Activated CD4-positive, alpha-beta memory T cell treated with anti-CD3 and anti-CD28 coated beads for 36 hours (primary cell): ENCODE measurements around the gene MFSD12. TPM values are rescaled to one million over a fixed set of nuclear protein-coding genes. Genes with fewer than 3 reads are reported as not detected.
"Not testable (repeated sequence)": the region's sequence is repeated elsewhere in the genome, so short reads cannot be mapped to it uniquely, and the experiment has no call there.

Source experiments
- CTCF ChIA-PET: fragments of 350-600 bp; sonication (Branson Sonifier 250); formaldehyde crosslinking; loops from one replicate; lab custom pipeline; 2021; ENCODE audit warnings: antibody characterized with exemption, inconsistent platforms; lab: Charles Lee
- POLR2A ChIA-PET: fragments of 350-600 bp; sonication (Branson Sonifier 250); formaldehyde crosslinking; loops from one replicate; lab custom pipeline; 2021; ENCODE audit warnings: antibody characterized with exemption; lab: Charles Lee
- DNase-seq: peaks from one replicate; pipeline ENCODE4 v3.0.0-alpha.2; 2020
- H3K27ac Mint-ChIP-seq: one replicate; pipeline ENCODE4 v1.8.0; 2021; ENCODE audit warnings: mixed read lengths
- H3K27me3 Mint-ChIP-seq: one replicate; pipeline ENCODE4 v1.8.0; 2021; ENCODE audit warnings: mixed read lengths
- H3K36me3 Mint-ChIP-seq: one replicate; pipeline ENCODE4 v1.8.0; 2021; ENCODE audit warnings: mixed read lengths
- H3K4me1 Mint-ChIP-seq: one replicate; pipeline ENCODE4 v1.8.0; 2021; ENCODE audit warnings: low read depth, mixed read lengths
- H3K4me3 Mint-ChIP-seq: one replicate; pipeline ENCODE4 v1.8.0; 2021; ENCODE audit warnings: mild to moderate bottlenecking, mixed read lengths
- H3K9me3 Mint-ChIP-seq: one replicate; pipeline ENCODE4 v1.8.0; 2021; ENCODE audit warnings: mixed read lengths
- intact Hi-C: fragments of 100-400 bp; cut with micrococcal nuclease; formaldehyde crosslinking; loops from one replicate; pipeline ENCODE4 v1.15.1; 2023
- total RNA-seq, 2 experiments: library from RNA; stranded (reverse); gene quantifications; one replicate each; pipeline ENCODE4 v1.2.3, GENCODE V29; 2021

The MFSD12 gene
- total RNA-seq, 2 experiments from 2014 or later, result 50.6 to 54.2 TPM

DNA sequence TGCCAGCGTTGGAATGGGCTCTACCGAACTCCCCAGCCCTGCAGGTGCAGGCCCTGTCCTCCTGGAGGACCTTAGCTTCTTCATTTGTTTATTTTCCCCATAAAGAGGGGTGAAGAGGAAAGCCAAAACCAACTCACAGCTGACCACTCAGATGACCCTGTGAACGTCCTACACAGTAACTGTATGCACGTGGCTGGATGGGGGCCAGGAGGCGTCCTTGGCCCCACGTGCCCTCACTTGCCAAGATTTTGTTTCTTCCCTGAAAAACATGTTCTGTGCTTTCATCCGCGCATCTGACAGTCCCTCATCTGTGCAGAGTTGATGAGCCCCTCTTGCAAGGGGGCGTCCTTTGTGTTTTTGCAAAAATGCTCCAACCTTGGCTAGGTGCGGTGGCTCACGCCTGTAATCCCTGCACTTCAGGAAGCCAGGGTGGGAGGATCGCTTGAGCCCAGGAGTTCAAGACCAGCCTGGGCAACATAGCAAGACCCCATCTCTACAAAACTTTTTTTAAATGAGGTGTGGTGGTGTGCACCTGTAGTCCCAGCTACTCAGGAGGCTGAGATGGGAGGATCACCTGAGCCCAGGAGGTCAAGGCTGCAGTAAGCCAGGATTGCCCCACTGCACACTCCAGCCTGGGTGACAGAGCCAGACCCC is 23.7 kb downstream of the MFSD12 start:
- Mint-ChIP-seq H3K4me3 (no peak overlapping the region), H3K36me3 (peaks cover 26% of the 10 kb centered on the region), H3K27ac (no peak overlapping the region), H3K4me1 (no peaks in the 10 kb centered on the region), H3K27me3 (no peaks in the 10 kb centered on the region), H3K9me3 (no peaks in the 10 kb centered on the region)
- ChIA-PET CTCF (no interaction called here), POLR2A (interaction anchor here (0.8 kb wide), 1 partner anchor 18 kb away, joined by 3 read pairs; no protein-coding TSS in a partner anchor)
- no peak for DNase-seq
- intact Hi-C loops, result no loop called here

DNA sequence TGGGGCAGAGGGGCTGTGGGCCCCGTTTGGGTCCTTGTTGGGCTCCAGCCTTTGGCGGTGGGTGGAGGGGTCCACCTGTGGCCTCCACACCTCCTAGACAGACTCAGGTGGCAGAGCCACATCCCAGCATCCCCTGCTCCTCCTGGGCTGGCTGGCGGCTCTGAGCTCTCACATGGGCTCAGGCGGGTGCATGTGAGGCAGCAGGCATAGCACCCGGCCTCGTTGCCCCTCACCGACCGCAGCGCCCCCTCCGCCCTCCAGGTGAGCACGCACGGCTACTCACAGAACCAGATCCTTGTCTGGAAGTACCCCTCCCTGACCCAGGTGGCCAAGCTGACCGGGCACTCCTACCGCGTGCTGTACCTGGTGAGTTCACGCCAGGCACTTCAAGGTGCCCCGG is 24.4 kb downstream of the MFSD12 start:
- peaks cover 23% of the 10 kb centered on the region for H3K36me3 Mint-ChIP-seq
- H3K4me1 Mint-ChIP-seq, result no peaks in the 10 kb centered on the region
- H3K4me3 Mint-ChIP-seq, result no peak overlapping the region
- H3K27ac Mint-ChIP-seq, result no peak overlapping the region
- H3K27me3 Mint-ChIP-seq, result no peaks in the 10 kb centered on the region
- intact Hi-C loops, result no loop called here
- DNase-seq, result no peak
- no peaks in the 10 kb centered on the region for H3K9me3 Mint-ChIP-seq
- ChIA-PET CTCF (no interaction called here), POLR2A (interaction anchor here (0.8 kb wide), 1 partner anchor 17 kb away, joined by 3 read pairs; no protein-coding TSS in a partner anchor)

DNA sequence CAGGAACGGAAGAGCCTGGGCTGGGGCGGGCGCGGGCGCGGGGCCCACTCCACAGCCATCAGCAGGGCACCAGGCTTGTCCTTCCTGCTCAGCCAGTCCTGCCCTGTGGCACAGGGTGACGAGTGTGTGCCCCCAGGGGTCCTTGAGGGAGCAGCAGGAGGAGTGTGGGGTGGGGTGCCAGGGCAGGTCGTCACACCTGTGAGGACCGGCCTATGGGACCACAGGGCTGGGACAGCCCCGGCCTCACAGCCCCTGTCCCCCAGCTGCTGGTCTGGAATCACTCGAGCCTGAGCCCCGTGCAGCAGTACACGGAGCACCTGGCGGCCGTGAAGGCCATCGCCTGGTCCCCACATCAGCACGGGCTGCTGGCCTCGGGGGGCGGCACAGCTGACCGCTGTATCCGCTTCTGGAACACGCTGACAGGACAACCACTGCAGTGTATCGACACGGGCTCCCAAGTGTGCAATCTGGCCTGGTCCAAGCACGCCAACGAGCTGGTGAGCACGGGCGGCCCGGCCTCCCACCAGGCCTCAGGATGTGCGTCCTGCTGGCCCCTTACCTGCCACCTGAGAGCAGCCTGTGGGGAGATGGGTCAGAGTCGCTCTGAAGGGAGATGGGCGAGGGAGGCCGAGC is 25.1 kb downstream of the MFSD12 start:
- Mint-ChIP-seq H3K27me3 (no peaks in the 10 kb centered on the region), H3K27ac (no peak overlapping the region), H3K4me3 (no peak overlapping the region), H3K9me3 (no peaks in the 10 kb centered on the region), H3K4me1 (no peaks in the 10 kb centered on the region), H3K36me3 (peaks cover 23% of the 10 kb centered on the region)
- intact Hi-C loops, result no loop called here
- POLR2A ChIA-PET, result no interaction called here
- DNase-seq, result no peak
- CTCF ChIA-PET, result interaction anchor here (1.6 to 1.9 kb wide), 2 partner anchors 13 to 14 kb away, joined by 5 read pairs; no protein-coding TSS in a partner anchor

DNA sequence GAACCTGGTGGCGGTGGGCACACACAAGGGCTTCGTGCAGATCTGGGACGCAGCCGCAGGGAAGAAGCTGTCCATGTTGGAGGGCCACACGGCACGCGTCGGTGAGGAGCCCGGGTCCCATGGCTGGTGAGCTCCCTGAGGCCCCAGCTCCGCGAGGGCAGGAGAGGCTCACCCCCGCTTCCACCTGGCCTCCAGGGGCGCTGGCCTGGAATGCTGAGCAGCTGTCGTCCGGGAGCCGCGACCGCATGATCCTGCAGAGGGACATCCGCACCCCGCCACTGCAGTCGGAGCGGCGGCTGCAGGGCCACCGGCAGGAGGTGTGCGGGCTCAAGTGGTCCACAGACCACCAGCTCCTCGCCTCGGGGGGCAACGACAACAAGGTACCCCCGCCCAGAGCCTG is 25.7 kb downstream of the MFSD12 start:
- no peak overlapping the region for H3K27ac Mint-ChIP-seq
- H3K9me3 Mint-ChIP-seq, result no peaks in the 10 kb centered on the region
- H3K4me3 Mint-ChIP-seq, result no peak overlapping the region
- no peaks in the 10 kb centered on the region for H3K27me3 Mint-ChIP-seq
- intact Hi-C loops, result no loop called here
- H3K36me3 Mint-ChIP-seq, result peaks cover 23% of the 10 kb centered on the region
- ChIA-PET CTCF (interaction anchor here (1.6 to 1.9 kb wide), 2 partner anchors 13 to 15 kb away, joined by 5 read pairs; no protein-coding TSS in a partner anchor), POLR2A (no interaction called here)
- no peak for DNase-seq
- no peaks in the 10 kb centered on the region for H3K4me1 Mint-ChIP-seq

DNA sequence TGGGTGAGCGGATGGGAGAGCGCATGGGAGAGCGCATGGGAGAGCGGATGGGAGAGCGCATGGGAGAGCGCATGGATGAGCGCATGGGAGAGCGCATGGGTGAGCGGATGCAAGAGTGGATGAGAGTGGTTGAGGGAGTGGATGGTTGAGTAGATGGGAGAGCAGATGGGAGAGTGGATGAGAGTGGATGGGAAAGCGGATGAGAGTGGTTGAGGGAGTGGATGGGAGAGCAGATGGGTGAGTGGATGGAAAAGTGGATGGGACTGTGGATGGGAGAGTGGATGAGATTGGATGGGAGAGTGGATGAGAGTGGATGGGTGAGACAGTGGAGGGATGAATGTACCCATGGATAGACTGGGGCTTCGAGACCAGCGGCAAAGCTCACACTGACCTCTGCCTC is 27.0 kb downstream of the MFSD12 start:
- no peaks in the 10 kb centered on the region for H3K9me3 Mint-ChIP-seq
- intact Hi-C loops, result no loop called here
- H3K4me3 Mint-ChIP-seq, result no peak overlapping the region
- no peak overlapping the region for H3K27ac Mint-ChIP-seq
- CTCF ChIA-PET, result no interaction called here
- DNase-seq, result no peak
- POLR2A ChIA-PET, result no interaction called here
- H3K27me3 Mint-ChIP-seq, result no peaks in the 10 kb centered on the region
- H3K36me3 Mint-ChIP-seq, result peaks cover 20% of the 10 kb centered on the region
- no peaks in the 10 kb centered on the region for H3K4me1 Mint-ChIP-seq

DNA sequence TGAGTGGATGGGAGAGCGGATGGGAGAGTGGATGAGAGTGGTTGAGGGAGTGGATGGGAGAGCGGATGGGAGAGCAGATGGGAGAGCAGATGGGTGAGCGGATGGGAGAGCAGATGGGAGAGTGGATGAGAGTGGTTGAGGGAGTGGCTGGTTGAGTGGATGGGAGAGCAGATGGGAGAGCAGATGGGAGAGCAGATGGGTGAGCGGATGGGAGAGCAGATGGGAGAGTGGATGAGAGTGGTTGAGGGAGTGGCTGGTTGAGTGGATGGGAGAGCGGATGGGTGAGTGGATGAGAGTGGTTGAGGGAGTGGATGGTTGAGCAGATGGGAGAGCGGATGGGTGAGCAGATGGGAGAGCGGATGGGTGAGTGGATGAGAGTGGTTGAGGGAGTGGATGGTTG is 28.1 kb downstream of the MFSD12 start:
- H3K4me1 Mint-ChIP-seq, H3K27ac Mint-ChIP-seq, intact Hi-C loops, H3K27me3 Mint-ChIP-seq, H3K9me3 Mint-ChIP-seq, H3K4me3 Mint-ChIP-seq, CTCF ChIA-PET, POLR2A ChIA-PET, DNase-seq: not testable (repeated sequence)
- peaks cover 12% of the 10 kb centered on the region for H3K36me3 Mint-ChIP-seq

DNA sequence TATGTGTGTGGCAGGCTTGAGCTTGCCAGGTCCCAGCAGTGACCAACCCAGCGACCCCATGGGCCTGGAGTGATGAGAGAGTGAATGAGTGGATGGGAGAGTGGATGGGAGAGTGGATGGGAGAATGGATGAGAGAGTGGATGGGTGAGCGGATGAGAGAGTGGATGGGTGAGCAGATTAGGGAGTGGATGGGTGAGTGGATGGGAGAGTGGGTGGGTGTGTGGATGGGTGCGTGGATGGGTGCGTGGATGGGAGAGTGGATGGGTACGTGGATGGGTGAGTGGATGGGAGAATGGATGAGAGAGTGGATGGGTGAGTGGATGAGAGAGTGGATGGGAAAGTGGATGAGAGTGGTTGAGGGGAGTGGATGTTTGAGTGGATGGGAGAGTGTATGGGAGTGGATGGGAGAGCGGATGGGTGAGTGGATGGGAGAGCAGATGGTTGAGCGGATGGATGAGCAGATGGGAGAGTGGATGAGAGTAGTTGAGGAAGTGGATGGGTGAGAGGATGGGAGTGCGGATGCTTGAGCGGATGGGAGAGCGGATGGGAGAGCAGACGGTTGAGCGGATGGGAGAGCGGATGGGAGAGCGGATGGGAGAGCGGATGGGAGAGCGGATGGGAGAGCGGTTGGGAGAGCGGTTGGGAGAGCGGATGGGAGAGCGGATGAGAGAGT is 28.7 kb downstream of the MFSD12 start:
- H3K9me3 Mint-ChIP-seq, result no peaks in the 10 kb centered on the region
- intact Hi-C loops, result no loop called here
- no peaks in the 10 kb centered on the region for H3K27me3 Mint-ChIP-seq
- no peak overlapping the region for H3K27ac Mint-ChIP-seq
- DNase-seq, result no peak
- H3K36me3 Mint-ChIP-seq, result peaks cover 12% of the 10 kb centered on the region
- CTCF ChIA-PET, result no interaction called here
- H3K4me1 Mint-ChIP-seq, result no peaks in the 10 kb centered on the region
- H3K4me3 Mint-ChIP-seq, result no peak overlapping the region
- POLR2A ChIA-PET, result no interaction called here

DNA sequence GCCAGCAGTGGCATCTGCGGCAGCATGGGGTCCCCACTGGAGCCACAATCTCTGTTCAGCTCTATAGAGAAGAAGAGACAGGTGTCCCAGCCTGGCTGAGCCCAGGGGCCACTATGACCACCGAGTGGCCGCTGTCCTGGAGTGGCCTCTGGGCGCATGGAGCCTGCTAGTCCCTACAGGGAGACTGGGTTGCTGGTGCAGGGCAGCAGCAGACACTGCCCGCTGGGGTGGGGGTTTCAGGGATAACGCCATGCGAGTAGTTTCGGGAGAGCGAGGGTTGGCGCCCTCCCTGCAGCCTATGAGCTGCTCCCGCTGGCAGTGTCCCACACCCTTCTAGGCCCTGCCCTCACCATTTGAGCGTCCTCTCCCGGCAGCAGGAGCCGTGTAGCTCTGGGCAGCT is 29.3 kb downstream of the MFSD12 start:
- POLR2A ChIA-PET, result no interaction called here
- no peaks in the 10 kb centered on the region for H3K27me3 Mint-ChIP-seq
- H3K27ac Mint-ChIP-seq, result no peak overlapping the region
- no peak overlapping the region for H3K4me3 Mint-ChIP-seq
- peaks cover 6% of the 10 kb centered on the region for H3K36me3 Mint-ChIP-seq
- H3K4me1 Mint-ChIP-seq, result no peaks in the 10 kb centered on the region
- DNase-seq, result no peak
- no peaks in the 10 kb centered on the region for H3K9me3 Mint-ChIP-seq
- CTCF ChIA-PET, result interaction anchor here (2.6 kb wide), 1 partner anchor 18 kb away, joined by 9 read pairs; no protein-coding TSS in a partner anchor
- intact Hi-C loops, result no loop called here

DNA sequence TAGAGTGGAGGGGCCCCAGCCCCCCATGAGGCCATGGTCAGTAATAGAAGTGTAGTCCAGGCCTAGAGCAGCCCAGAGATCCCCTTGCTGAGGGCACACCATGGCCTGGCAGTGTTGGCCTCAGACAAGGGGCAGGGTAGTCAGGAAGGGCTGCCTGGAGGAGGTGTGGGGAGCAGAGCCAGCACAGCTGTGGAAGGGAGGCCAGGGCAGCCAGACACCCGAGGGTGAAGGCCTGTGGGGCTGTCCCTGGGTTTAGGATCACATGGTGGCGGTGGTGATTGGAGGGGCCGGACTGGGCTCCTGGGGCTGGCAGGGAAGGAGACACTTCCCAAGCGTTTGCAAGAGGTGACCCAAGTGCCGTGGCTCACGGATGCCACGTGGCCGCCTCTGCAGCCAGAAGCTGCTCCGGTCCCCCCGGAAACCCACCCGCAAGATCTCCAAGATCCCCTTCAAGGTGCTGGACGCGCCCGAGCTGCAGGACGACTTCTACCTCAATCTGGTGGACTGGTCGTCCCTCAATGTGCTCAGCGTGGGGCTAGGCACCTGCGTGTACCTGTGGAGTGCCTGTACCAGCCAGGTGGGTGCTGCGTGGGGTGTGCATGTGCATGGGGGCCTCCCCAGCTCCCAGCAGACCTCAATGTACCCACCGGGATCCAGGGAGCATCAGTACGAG is 30.0 kb downstream of the MFSD12 start:
- no peak overlapping the region for H3K4me3 Mint-ChIP-seq
- intact Hi-C loops, result no loop called here
- no peaks in the 10 kb centered on the region for H3K27me3 Mint-ChIP-seq
- H3K9me3 Mint-ChIP-seq, result no peaks in the 10 kb centered on the region
- peaks cover 5% of the 10 kb centered on the region for H3K36me3 Mint-ChIP-seq
- POLR2A ChIA-PET, result no interaction called here
- H3K27ac Mint-ChIP-seq, result no peak overlapping the region
- CTCF ChIA-PET, result interaction anchor here (2.6 kb wide), 1 partner anchor 18 kb away, joined by 9 read pairs; no protein-coding TSS in a partner anchor
- H3K4me1 Mint-ChIP-seq, result no peaks in the 10 kb centered on the region
- no peak for DNase-seq

DNA sequence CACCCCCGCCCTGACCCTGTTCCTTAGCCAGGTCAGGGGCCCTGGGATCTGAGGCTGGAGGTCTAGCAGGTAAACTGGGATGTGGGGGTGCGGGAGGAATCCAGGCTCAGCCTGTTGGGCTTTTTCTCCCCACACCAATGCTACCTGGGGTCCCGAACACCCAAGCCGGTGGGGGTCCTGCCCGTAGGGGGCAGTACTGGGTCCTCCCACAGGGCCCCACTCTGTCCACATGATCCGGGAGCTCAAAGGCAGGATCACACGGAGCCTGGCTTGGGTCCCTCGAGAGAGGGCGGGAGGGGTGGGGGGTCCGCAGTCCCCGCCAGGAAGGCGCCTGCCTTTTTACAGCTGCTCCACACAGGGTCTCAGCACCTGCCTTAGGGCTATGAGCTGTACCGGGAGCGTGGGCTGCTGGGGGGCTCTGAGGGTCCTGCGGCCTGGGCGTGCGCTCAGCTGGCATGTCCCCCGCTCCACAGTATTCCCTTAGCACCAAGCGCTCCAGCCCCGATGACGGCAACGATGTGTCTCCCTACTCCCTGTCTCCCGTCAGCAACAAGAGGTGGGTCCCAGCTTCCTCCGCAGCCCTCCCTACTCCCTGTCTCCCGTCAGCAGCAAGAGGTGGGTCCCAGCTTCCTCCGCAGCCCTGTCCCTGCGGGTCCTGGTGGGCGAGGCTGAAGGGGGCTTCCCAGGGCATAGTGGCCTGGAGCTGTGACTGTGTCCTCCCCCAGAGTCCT is 30.7 kb downstream of the MFSD12 start:
- Mint-ChIP-seq H3K4me1 (no peaks in the 10 kb centered on the region), H3K27me3 (no peaks in the 10 kb centered on the region), H3K4me3 (no peak overlapping the region), H3K27ac (no peak overlapping the region), H3K36me3 (peaks cover 8% of the 10 kb centered on the region), H3K9me3 (no peaks in the 10 kb centered on the region)
- DNase-seq, result no peak
- POLR2A ChIA-PET, result no interaction called here
- intact Hi-C loops, result no loop called here
- CTCF ChIA-PET, result interaction anchor here (2.6 kb wide), 1 partner anchor 19 kb away, joined by 9 read pairs; no protein-coding TSS in a partner anchor

DNA sequence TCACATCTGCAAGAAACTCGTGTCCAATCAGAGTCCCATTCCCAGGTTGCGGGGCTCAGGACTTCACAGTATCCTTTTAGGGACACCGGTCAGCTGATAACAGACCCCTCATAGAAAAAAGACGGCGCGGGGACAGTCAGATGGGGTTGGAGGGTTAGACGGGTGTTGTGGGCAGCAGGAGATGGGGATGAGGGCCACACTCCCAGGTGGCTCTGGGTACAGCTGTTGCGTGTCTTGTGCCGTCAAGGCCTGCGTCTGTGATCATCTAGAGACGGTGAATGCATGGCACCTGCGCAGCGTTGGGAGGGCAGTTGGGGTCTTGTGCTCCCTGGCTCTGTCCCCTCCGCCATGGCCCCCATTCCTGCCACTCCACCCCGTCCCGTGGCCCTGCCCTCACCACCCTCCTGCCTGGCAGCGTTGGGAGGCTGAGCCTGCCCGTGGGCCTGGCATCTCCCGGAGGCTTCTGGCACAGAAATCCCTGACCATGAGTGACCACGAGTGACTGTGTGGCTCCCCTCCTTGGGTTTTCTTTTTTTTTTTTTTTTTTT is 32.4 kb downstream of the MFSD12 start:
- H3K27ac Mint-ChIP-seq, result no peak overlapping the region
- peaks cover 2% of the 10 kb centered on the region for H3K36me3 Mint-ChIP-seq
- H3K9me3 Mint-ChIP-seq, result no peaks in the 10 kb centered on the region
- POLR2A ChIA-PET, result no interaction called here
- H3K4me3 Mint-ChIP-seq, result no peak overlapping the region
- H3K27me3 Mint-ChIP-seq, result no peaks in the 10 kb centered on the region
- no peak for DNase-seq
- no peaks in the 10 kb centered on the region for H3K4me1 Mint-ChIP-seq
- CTCF ChIA-PET, result no interaction called here
- intact Hi-C loops, result no loop called here
